ENCODE results near the gene ZNF117.

GRCh38 chr7:64965594-64965993 lies 25.2 kb downstream of the ZNF117 start:
- TF ChIP-seq CTCF (IDR thresholded peaks at IDR 0.05) (no peak), POLR2A (IDR thresholded peaks at IDR 0.05) (no peak)

All from gastroesophageal sphincter (tissue), 3 donors.